HepG2 (cell line): ENCODE measurements around the gene NOTCH3. TPM values are rescaled to one million over a fixed set of nuclear protein-coding genes. Genes with fewer than 3 reads are reported as not detected.
A peak's percentile ranks its signal among the peaks of the same experiment; 100 is the strongest.

Source experiments
- ATAC-seq: fragments of 200-7000 bp; cut with Tn5 transposase; 3 replicates; pipeline ENCODE4 v1.9.1; 2020; ENCODE audit warnings: mild to moderate bottlenecking, moderate library complexity
- BruUV-seq: library from RNA; stranded (reverse); fragments of 400-500 nt; replicated peaks from 2 replicates; lab custom pipeline; 2021; lab: Mats Ljungman, UMichigan
- CTCF ChIA-PET: fragments of 300-600 bp; formaldehyde crosslinking; extraction: SDS; loops from one replicate; lab custom pipeline; 2021; ENCODE audit warnings: low total read pairs, inconsistent platforms, low intra/inter-chr PET ratio; lab: Yijun Ruan, JAX
- POLR2A ChIA-PET: fragments of 350-600 bp; sonication (Branson Sonifier 250); formaldehyde crosslinking; loops from one replicate; lab custom pipeline; 2020; ENCODE audit warnings: antibody characterized with exemption, inconsistent platforms; lab: Yijun Ruan, JAX
- DNase-seq: peaks from one replicate; pipeline ENCODE4 v3.0.0-alpha.2; 2015; ENCODE audit warnings: low spot score
- FAIRE-seq: peaks from 3 replicates; lab custom pipeline; 2011; peaks lifted over from hg19 to GRCh38; lab: Jason Lieb, UNC
- H2AFZ ChIP-seq: one replicate; pipeline ENCODE4 v1.6.1; 2011; ENCODE audit warnings: low read length, inconsistent platforms
- H3K27ac ChIP-seq: fragments of 300-600 bp; 3 replicates; pipeline ENCODE4 v1.8.0; 2011; ENCODE audit warnings: mixed run types, mild to moderate bottlenecking, mixed read lengths, low read length, inconsistent platforms; ENCODE audit not compliant: insufficient read depth; ENCODE audit errors: extremely low read length
- H3K27me3 ChIP-seq, 2 experiments: fragments of 200-600 bp in 1 of 2; 2 replicates in 1 of 2; 3 replicates in 1 of 2; pipeline versions ENCODE4 v1.6.0 to v1.8.0; 2011; ENCODE audit warnings: low read length in 2 of 2, mild to moderate bottlenecking in 2 of 2, moderate library complexity in 2 of 2, inconsistent platforms in 1 of 2; ENCODE audit not compliant: insufficient read depth in 2 of 2, control insufficient read depth in 1 of 2
- H3K36me3 ChIP-seq, 2 experiments: fragments of 200-600 bp in 1 of 2; replicated peaks in 1 of 2; 2 replicates in 1 of 2; 3 replicates in 1 of 2; pipeline versions ENCODE4 v1.5.1 to v1.8.0; 2011; ENCODE audit warnings: low read length in 2 of 2, inconsistent platforms in 1 of 2; ENCODE audit not compliant: insufficient read depth in 2 of 2, control insufficient read depth in 1 of 2
- H3K4me1 ChIP-seq: 2 replicates; pipeline ENCODE4 v1.5.1; 2012; ENCODE audit warnings: low read length, inconsistent platforms; ENCODE audit not compliant: insufficient read depth
- H3K4me2 ChIP-seq: 2 replicates; pipeline ENCODE4 v1.6.0; 2011; ENCODE audit warnings: low read depth, low read length, inconsistent platforms
- H3K4me3 ChIP-seq, 3 experiments: fragments of 200-600 bp in 1 of 3; sonication (generic), shearing (Covaris generic) in 1 of 3; replicated peaks in 1 of 3; 2 replicates each; pipeline ENCODE4 v1.5.1; 2011 to 2016; ENCODE audit warnings: low read length in 3 of 3, inconsistent platforms in 2 of 3, low read depth in 2 of 3, mild to moderate bottlenecking in 2 of 3, control low read depth in 1 of 3, mixed read lengths in 1 of 3; ENCODE audit not compliant: insufficient read depth in 1 of 3
- H3K79me2 ChIP-seq: one replicate; pipeline ENCODE4 v1.6.1; 2011; ENCODE audit warnings: low read length, inconsistent platforms; ENCODE audit not compliant: insufficient read depth
- H3K9ac ChIP-seq: 2 replicates; pipeline ENCODE4 v1.6.0; 2011; ENCODE audit warnings: mild to moderate bottlenecking, low read depth, low read length, inconsistent platforms; ENCODE audit not compliant: insufficient read depth
- H3K9me3 ChIP-seq: 2 replicates; pipeline ENCODE4 v1.5.1; 2012; ENCODE audit warnings: mild to moderate bottlenecking, low read length
- H4K20me1 ChIP-seq: 2 replicates; pipeline ENCODE4 v1.6.0; 2011; ENCODE audit warnings: inconsistent platforms, mild to moderate bottlenecking, low read length, moderate library complexity; ENCODE audit not compliant: insufficient read depth
- CHD4 ChIP-seq: fragments of 200-600 bp; sonication (generic); IDR thresholded peaks from 2 replicates; pipeline ENCODE4 v1.7.0; 2017; ENCODE audit warnings: mild to moderate bottlenecking, low read length, borderline replicate concordance
- FOXK1 ChIP-seq: sonication (generic); formaldehyde crosslinking; IDR thresholded peaks from 2 replicates; pipeline ENCODE4 v1.4.0; 2020; ENCODE audit warnings: low read depth, missing genetic modification reagents, borderline replicate concordance
- HNRNPL ChIP-seq: fragments of 200-400 bp; formaldehyde crosslinking; IDR thresholded peaks from 2 replicates; pipeline ENCODE4 v1.6.1; 2017; ENCODE audit warnings: mild to moderate bottlenecking, low read depth, low read length
- KDM5B ChIP-seq: sonication (generic); formaldehyde crosslinking; IDR thresholded peaks from 2 replicates; pipeline ENCODE4 v1.4.0; 2020; ENCODE audit warnings: missing genetic modification reagents, mild to moderate bottlenecking, borderline replicate concordance
- MATR3 ChIP-seq: sonication (generic); formaldehyde crosslinking; IDR thresholded peaks from 2 replicates; pipeline ENCODE4 v1.4.0; 2020; ENCODE audit warnings: missing genetic modification reagents
- MBD4 ChIP-seq: IDR thresholded peaks from 2 replicates; pipeline ENCODE4 v1.6.1; 2012; ENCODE audit warnings: low read length, inconsistent platforms, borderline replicate concordance
- SP5 ChIP-seq: IDR thresholded peaks from 2 replicates; pipeline ENCODE4 v1.6.1; 2016; ENCODE audit warnings: low read depth, borderline replicate concordance
- ZNF263 ChIP-seq: sonication (generic); formaldehyde crosslinking; IDR thresholded peaks from 2 replicates; pipeline ENCODE4 v1.4.0; 2020; ENCODE audit warnings: missing genetic modification reagents
- ZNF878 ChIP-seq: sonication (generic); formaldehyde crosslinking; IDR thresholded peaks from 2 replicates; pipeline ENCODE4 v1.8.1; 2023; ENCODE audit warnings: mild to moderate bottlenecking, missing genetic modification reagents, moderate library complexity
- WGBS: methylation state at CpG from one replicate; pipeline ENCODE4 v1.1.6; 2017; ENCODE audit warnings: low lambda C conversion rate; 5-methylcytosine and 5-hydroxymethylcytosine counted together
- in situ Hi-C: cut with HindIII; loops from 2 replicates; pipeline ENCODE4 v1.10.0; 2017; ENCODE audit warnings: low pct_unique_long_range_greater_than_20kb; ENCODE audit not compliant: extremely low pct_ligation_motif_present
- intact Hi-C: fragments of 100-400 bp; cut with micrococcal nuclease; formaldehyde crosslinking; loops from one replicate; pipeline ENCODE4 v1.10.0; 2022; ENCODE audit not compliant: unreplicated experiment
- polyA plus RNA-seq, 8 experiments: library from polyadenylated mRNA; depleted of rRNA in 3 of 8; stranded (reverse) in 7 of 8; unstranded in 1 of 8; fragments of >200 nt; fragmentation: Illumina TruSeq in 4 of 8; extraction: Trizol in 4 of 8; gene quantifications; 2 replicates each; pipeline versions ENCODE4 v1.2.1 to v1.2.3, GENCODE V29; 2011 to 2016; ENCODE audit warnings: low read depth in 4 of 8, missing spikeins in 1 of 8, mixed read lengths in 1 of 8; ENCODE audit not compliant: insufficient read depth in 1 of 8
- total RNA-seq, 5 experiments: library from RNA; depleted of rRNA; stranded (reverse); fragments of >200 nt; fragmentation: Illumina TruSeq; extraction: Trizol; gene quantifications; 2 replicates each; pipeline ENCODE4 v1.2.3, GENCODE V29; 2016; ENCODE audit warnings: low read depth in 1 of 5

The NOTCH3 gene
- total and polyA plus RNA-seq, 2 of the 13 experiments (the other 11 are each of a cell fraction or from before 2014, with no cell fraction given), result 0.09 to 0.28 TPM

DNA sequence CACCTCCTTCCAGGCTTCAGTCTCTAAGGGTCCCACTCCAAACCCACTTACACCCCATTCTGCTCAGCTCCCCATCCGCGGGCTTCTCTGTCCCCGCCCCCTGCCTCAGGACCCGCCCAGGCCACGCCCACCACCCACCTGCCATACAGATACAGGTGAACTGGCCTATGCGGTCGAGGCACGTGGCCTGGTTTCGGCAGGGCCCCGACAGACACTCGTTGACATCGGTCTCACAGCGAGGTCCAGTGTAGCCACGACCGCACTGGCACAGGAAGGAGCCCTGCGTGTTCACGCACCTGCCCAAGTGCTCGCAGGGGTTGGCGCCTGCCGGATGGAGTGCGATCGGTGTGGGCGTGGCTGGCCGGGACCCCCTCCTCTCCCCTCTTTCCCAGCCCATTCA is 11.9 kb downstream of the NOTCH3 start:
- ATAC-seq (no peak), DNase-seq (no peak), FAIRE-seq (no peak)
- Histone ChIP-seq H2AFZ (no peak overlapping the region), H3K9me3 (no peaks in the 10 kb centered on the region), H3K4me2 (no peak overlapping the region), H3K79me2 (no peaks in the 10 kb centered on the region), H3K36me3 (no peaks in the 10 kb centered on the region), H4K20me1 (no peaks in the 10 kb centered on the region), H3K9ac (no peak overlapping the region), H3K4me3 (no peak overlapping the region), H3K4me1 (no peaks in the 10 kb centered on the region), H3K27ac (no peak overlapping the region)
- intact Hi-C loops (no loop called here), in situ Hi-C loops (no loop called here)
- POLR2A ChIA-PET, result no interaction called here
- WGBS, result 31% methylated on average over 11 of the region's 24 CpGs
- CTCF ChIA-PET, result no interaction called here
- TF ChIP-seq FOXK1 (no peak), ZNF263 (CRISPR knock-in tag) (no peak), MATR3 (no peak), KDM5B (no peak), MBD4 (no peak), CHD4 (no peak), ZNF878 (CRISPR knock-in tag) (no peak)
- TF ChIP-seq, all 625 proteins: peak for 0
- H3K27me3 ChIP-seq, result peaks cover 0 to 5% of the 10 kb centered on the region in 2 experiments; a peak in 2 of 5 replicates
- BruUV-seq, result no TSS peak

- FAIRE-seq (no peak), ATAC-seq (no peak), DNase-seq (no peak)
- 0 out of 2 replicates have a peak, but pooled peaks have one; percentile 44 for TF ChIP-seq HNRNPL
- TF ChIP-seq SP5, result no peak
- Histone ChIP-seq H3K4me3 (no peak overlapping the region), H4K20me1 (no peaks in the 10 kb centered on the region), H2AFZ (no peak overlapping the region), H3K9me3 (no peaks in the 10 kb centered on the region), H3K36me3 (no peaks in the 10 kb centered on the region), H3K4me1 (no peaks in the 10 kb centered on the region), H3K27me3 (peaks cover 0 to 5% of the 10 kb centered on the region in 2 experiments; a peak in 2 of 5 replicates), H3K4me2 (no peak overlapping the region), H3K27ac (no peak overlapping the region), H3K79me2 (no peaks in the 10 kb centered on the region), H3K9ac (no peak overlapping the region)
- ChIA-PET CTCF (no interaction called here), POLR2A (no interaction called here)
- intact Hi-C loops, result no loop called here
- BruUV-seq, result no TSS peak
- in situ Hi-C loops, result no loop called here
- 74% methylated on average over 16 of the region's 38 CpGs for WGBS
Measured at GRCh38 chr19:15187026-15188007, 13.5 kb downstream of the NOTCH3 start.
